CD14-positive monocyte (primary cell): ENCODE results near the gene ZNF341. TPM values are rescaled to one million over a fixed set of nuclear protein-coding genes. Genes with fewer than 3 reads are reported as not detected.

ENCODE experiments used
- DNase-seq, 3 donors: peaks; one replicate each; pipeline ENCODE4 v3.0.0-alpha.2; 2011 to 2022
- H2AFZ ChIP-seq: 2 replicates; pipeline ENCODE4 v1.6.0; 2012; ENCODE audit warnings: mild to moderate bottlenecking, low read depth, low read length, inconsistent platforms; ENCODE audit not compliant: insufficient read depth, poor library complexity, severe bottlenecking
- H3K27ac ChIP-seq, 2 donors: 1 replicate in 1 of 2; 2 replicates in 1 of 2; pipeline ENCODE4 v1.5.1; 2012 to 2013; ENCODE audit warnings: low read length in 2 of 2, control low read depth in 1 of 2, inconsistent platforms in 1 of 2, low read depth in 1 of 2, mild to moderate bottlenecking in 1 of 2
- H3K27me3 ChIP-seq, 2 donors: one replicate each; pipeline versions ENCODE4 v1.6.0 to v1.6.1; 2011 to 2013; ENCODE audit warnings: low read length in 2 of 2; ENCODE audit not compliant: control insufficient read depth in 2 of 2, insufficient read depth in 2 of 2
- H3K36me3 ChIP-seq, 2 donors: replicated peaks in 1 of 2; 1 replicate in 1 of 2; 2 replicates in 1 of 2; pipeline versions ENCODE4 v1.5.1 to v1.6.1; 2012 to 2013; ENCODE audit warnings: low read length in 2 of 2, control low read depth in 1 of 2, inconsistent platforms in 1 of 2, mild to moderate bottlenecking in 1 of 2; ENCODE audit not compliant: insufficient read depth in 2 of 2, control insufficient read depth in 1 of 2
- H3K4me1 ChIP-seq, 2 donors: 1 replicate in 1 of 2; 2 replicates in 1 of 2; pipeline versions ENCODE4 v1.5.1 to v1.6.1; 2012 to 2013; ENCODE audit warnings: low read length in 2 of 2, control low read depth in 1 of 2, inconsistent platforms in 1 of 2, mild to moderate bottlenecking in 1 of 2, moderate library complexity in 1 of 2; ENCODE audit not compliant: insufficient read depth in 2 of 2, control insufficient read depth in 1 of 2
- H3K4me2 ChIP-seq: replicated peaks from 2 replicates; pipeline ENCODE3; 2012; ENCODE audit warnings: low read length, moderate library complexity, mild to moderate bottlenecking; ENCODE audit not compliant: poor library complexity, severe bottlenecking; ENCODE audit errors: extremely low read depth
- H3K4me3 ChIP-seq, 3 experiments: fragments of 200-600 bp in 1 of 3; sonication (generic) in 1 of 3; replicated peaks in 1 of 3; 1 replicate in 2 of 3; 2 replicates in 1 of 3; pipeline ENCODE4 v1.5.1; 2011 to 2013; ENCODE audit warnings: low read length in 3 of 3, mild to moderate bottlenecking in 3 of 3, control low read depth in 2 of 3, low read depth in 2 of 3, inconsistent platforms in 1 of 3, moderate library complexity in 1 of 3
- H3K79me2 ChIP-seq: 2 replicates; pipeline ENCODE4 v1.6.0; 2012; ENCODE audit warnings: mild to moderate bottlenecking, control low read depth, inconsistent platforms, low read length, moderate library complexity; ENCODE audit not compliant: insufficient read depth
- H3K9ac ChIP-seq: 2 replicates; pipeline ENCODE4 v1.6.0; 2017; ENCODE audit warnings: low read length, mild to moderate bottlenecking; ENCODE audit not compliant: insufficient read depth, poor library complexity, severe bottlenecking
- H3K9me3 ChIP-seq, 2 donors: replicated peaks in 1 of 2; 1 replicate in 1 of 2; 2 replicates in 1 of 2; pipeline versions ENCODE4 v1.5.1 to v1.6.1; 2012 to 2013; ENCODE audit warnings: low read length in 2 of 2, control low read depth in 1 of 2; ENCODE audit not compliant: control insufficient read depth in 1 of 2, insufficient read depth in 1 of 2
- H4K20me1 ChIP-seq: 2 replicates; pipeline ENCODE4 v1.6.0; 2012; ENCODE audit warnings: mild to moderate bottlenecking, low read length, control low read depth, moderate library complexity; ENCODE audit not compliant: insufficient read depth
- H3K27ac Mint-ChIP-seq, 7 donors: one replicate each; pipeline ENCODE4 v1.8.0; 2020; ENCODE audit warnings: mild to moderate bottlenecking in 7 of 7, mixed read lengths in 7 of 7, moderate library complexity in 6 of 7, inconsistent platforms in 2 of 7
- H3K27me3 Mint-ChIP-seq, 3 donors: one replicate each; pipeline ENCODE4 v1.8.0; 2021 to 2022; ENCODE audit warnings: low read depth in 3 of 3, mild to moderate bottlenecking in 3 of 3, mixed read lengths in 3 of 3, moderate library complexity in 3 of 3, inconsistent platforms in 1 of 3
- H3K36me3 Mint-ChIP-seq, 2 donors: one replicate each; pipeline ENCODE4 v1.8.0; 2020; ENCODE audit warnings: mixed read lengths in 2 of 2, inconsistent platforms in 1 of 2, mild to moderate bottlenecking in 1 of 2
- H3K4me1 Mint-ChIP-seq: one replicate; pipeline ENCODE4 v1.8.0; 2020; ENCODE audit warnings: mild to moderate bottlenecking, mixed read lengths
- H3K4me3 Mint-ChIP-seq, 2 donors: one replicate each; pipeline ENCODE4 v1.8.0; 2020; ENCODE audit warnings: mild to moderate bottlenecking in 2 of 2, mixed read lengths in 2 of 2, moderate library complexity in 1 of 2
- H3K9me3 Mint-ChIP-seq, 7 donors: one replicate each; pipeline ENCODE4 v1.8.0; 2020 to 2022; ENCODE audit warnings: mixed read lengths in 7 of 7, mild to moderate bottlenecking in 6 of 7, moderate library complexity in 6 of 7, inconsistent platforms in 2 of 7
- CTCF ChIP-seq: fragments of 200-600 bp; IDR thresholded peaks from one replicate; pipeline ENCODE4 v1.8.0; 2022; ENCODE audit warnings: antibody characterized with exemption, mild to moderate bottlenecking
- WGBS: methylation state at CpG from one replicate; pipeline ENCODE4 v1.1.5; 2013; ENCODE audit warnings: missing lambda C conversion rate; ENCODE audit not compliant: insufficient coverage; 5-methylcytosine and 5-hydroxymethylcytosine counted together
- intact Hi-C, 2 donors: fragments of 100-400 bp; cut with micrococcal nuclease; formaldehyde crosslinking; loops; one replicate each; pipeline versions ENCODE4 v1.15.0 to v1.15.1; 2023
- polyA plus RNA-seq, 3 donors: library from polyadenylated mRNA; depleted of rRNA in 1 of 3; unstranded in 2 of 3; stranded (reverse) in 1 of 3; fragments of 300-500 nt in 2 of 3; fragments of >200 nt in 1 of 3; fragmentation: Illumina TruSeq in 2 of 3; gene quantifications; 1 replicate in 2 of 3; 2 replicates in 1 of 3; pipeline ENCODE4 v1.2.3, GENCODE V29; 2012 to 2021

Gene ZNF341
- polyA plus RNA-seq, 3 donors: 1.1 to 10.3 (median 2.3) TPM

- Mint-ChIP-seq H3K27me3 (peaks cover 0 to 3% (median 0%) of the 10 kb centered on the region in 3 donors), H3K9me3 (peaks cover 0 to 2% (median 0%) of the 10 kb centered on the region in 7 donors), H3K36me3 (peaks cover under 1 to 2% of the 10 kb centered on the region in 2 donors), H3K27ac (no peak overlapping the region), H3K4me3 (no peak overlapping the region), H3K4me1 (peaks cover 27% of the 10 kb centered on the region)
- no peaks in the 10 kb centered on the region for H3K79me2 ChIP-seq
- no peak for TF ChIP-seq CTCF
- H3K9me3 ChIP-seq: no peaks in the 10 kb centered on the region
- H2AFZ ChIP-seq: no peak overlapping the region
- no peak overlapping the region for H3K9ac ChIP-seq
- no peaks in the 10 kb centered on the region for H3K36me3 ChIP-seq
- no peaks in the 10 kb centered on the region for H4K20me1 ChIP-seq
- H3K27me3 ChIP-seq: no peaks in the 10 kb centered on the region
- H3K4me3 ChIP-seq: no peak overlapping the region
- no peak overlapping the region for H3K27ac ChIP-seq
- no peak for DNase-seq
- intact Hi-C loops: no loop called here
- no peak overlapping the region for H3K4me2 ChIP-seq
- 100% methylated on average over 2 of the region's 5 CpGs for WGBS
- peaks cover 10 to 14% of the 10 kb centered on the region in 2 donors for H3K4me1 ChIP-seq
Measured at GRCh38 chr20:33796907-33797544, 65.2 kb downstream of the ZNF341 start.

- Histone ChIP-seq H4K20me1 (no peaks in the 10 kb centered on the region), H3K4me3 (no peak overlapping the region), H3K9me3 (no peaks in the 10 kb centered on the region), H3K36me3 (no peaks in the 10 kb centered on the region), H2AFZ (no peak overlapping the region), H3K27ac (no peak overlapping the region), H3K9ac (no peak overlapping the region), H3K4me2 (no peak overlapping the region), H3K27me3 (no peaks in the 10 kb centered on the region), H3K4me1 (peaks cover 10 to 14% of the 10 kb centered on the region in 2 donors), H3K79me2 (no peaks in the 10 kb centered on the region)
- no peak for DNase-seq
- WGBS: 90% methylated on average over 3 of the region's 4 CpGs
- Mint-ChIP-seq H3K9me3 (peaks cover 0 to 2% (median 0%) of the 10 kb centered on the region in 7 donors), H3K4me3 (no peak overlapping the region), H3K36me3 (no peaks in the 10 kb centered on the region), H3K4me1 (peaks cover 18% of the 10 kb centered on the region), H3K27ac (no peak overlapping the region), H3K27me3 (peaks cover 0 to 4% (median 0%) of the 10 kb centered on the region in 3 donors)
- intact Hi-C loops: no loop called here
- TF ChIP-seq CTCF: no peak
Measured at GRCh38 chr20:33798444-33798843, 66.6 kb downstream of the ZNF341 start.
